ENCODE data around the gene CPA2.
"Not testable (repeated sequence)": the region's sequence is repeated elsewhere in the genome, so short reads cannot be mapped to it uniquely, and the experiment has no call there.

Gene CPA2

DNA sequence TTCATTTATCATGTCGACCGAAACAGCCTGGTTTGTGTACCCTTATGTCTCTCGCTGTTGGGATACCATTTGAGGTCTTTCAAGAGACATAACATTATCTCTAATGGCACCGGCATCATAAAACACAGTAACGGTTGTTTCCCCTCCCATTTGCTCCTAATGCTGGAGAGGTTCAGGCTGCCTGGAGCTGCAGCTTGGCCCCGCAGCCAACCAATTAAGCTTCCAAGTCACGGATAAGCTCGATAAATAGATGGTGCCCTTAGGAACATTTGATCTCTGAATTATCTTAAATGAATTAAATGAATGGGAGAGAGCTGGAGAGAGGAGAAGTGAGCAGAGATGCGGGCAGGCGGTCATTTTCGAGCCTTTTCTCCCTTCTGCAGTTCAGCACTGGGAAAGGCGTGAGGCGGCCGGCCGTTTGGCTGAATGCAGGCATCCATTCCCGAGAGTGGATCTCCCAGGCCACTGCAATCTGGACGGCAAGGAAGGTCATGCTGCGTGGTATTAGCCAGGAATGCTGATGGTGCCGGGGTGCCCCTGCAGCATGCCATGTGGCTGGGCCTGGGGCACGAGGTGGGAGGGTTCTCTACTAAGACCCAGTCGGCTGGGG is 38.9 kb downstream of the CPA2 start:
- no peak for DNase-seq (ENCODE audit: low spot score)
- TF ChIP-seq, protein P1, sequence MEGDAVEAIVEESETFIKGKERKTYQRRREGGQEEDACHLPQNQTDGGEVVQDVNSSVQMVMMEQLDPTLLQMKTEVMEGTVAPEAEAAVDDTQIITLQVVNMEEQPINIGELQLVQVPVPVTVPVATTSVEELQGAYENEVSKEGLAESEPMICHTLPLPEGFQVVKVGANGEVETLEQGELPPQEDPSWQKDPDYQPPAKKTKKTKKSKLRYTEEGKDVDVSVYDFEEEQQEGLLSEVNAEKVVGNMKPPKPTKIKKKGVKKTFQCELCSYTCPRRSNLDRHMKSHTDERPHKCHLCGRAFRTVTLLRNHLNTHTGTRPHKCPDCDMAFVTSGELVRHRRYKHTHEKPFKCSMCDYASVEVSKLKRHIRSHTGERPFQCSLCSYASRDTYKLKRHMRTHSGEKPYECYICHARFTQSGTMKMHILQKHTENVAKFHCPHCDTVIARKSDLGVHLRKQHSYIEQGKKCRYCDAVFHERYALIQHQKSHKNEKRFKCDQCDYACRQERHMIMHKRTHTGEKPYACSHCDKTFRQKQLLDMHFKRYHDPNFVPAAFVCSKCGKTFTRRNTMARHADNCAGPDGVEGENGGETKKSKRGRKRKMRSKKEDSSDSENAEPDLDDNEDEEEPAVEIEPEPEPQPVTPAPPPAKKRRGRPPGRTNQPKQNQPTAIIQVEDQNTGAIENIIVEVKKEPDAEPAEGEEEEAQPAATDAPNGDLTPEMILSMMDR (IDR thresholded peaks at IDR 0.05; ENCODE audit: extremely low read depth, insufficient read depth, missing control alignments), result no peak
- in situ Hi-C loops (cut with MboI; ENCODE audit: low pct_unique_long_range_greater_than_20kb, low sequenced_read_pairs, unreplicated experiment), result no loop called here

DNA sequence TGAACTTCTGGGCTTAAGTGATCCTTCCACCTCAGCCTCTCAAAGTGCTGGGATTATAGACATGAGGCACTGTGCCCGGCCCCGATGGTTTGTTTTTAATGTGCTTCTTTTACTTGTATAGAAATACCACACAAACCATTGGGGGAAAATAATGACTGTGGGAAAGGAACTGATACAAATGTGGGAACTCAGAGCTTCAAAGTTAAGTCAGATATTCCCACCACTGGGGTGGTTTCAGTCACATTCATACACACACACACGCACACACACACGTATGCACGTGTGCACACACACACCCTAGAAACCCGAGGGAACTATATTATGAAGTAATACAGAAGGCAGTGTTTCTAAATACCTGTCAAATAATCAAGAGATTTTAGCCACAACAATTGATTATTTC is 43.3 kb downstream of the CPA2 start:
- TF ChIP-seq, protein P1 (IDR thresholded peaks at IDR 0.05; ENCODE audit: extremely low read depth, insufficient read depth, missing control alignments), result no peak
- in situ Hi-C loops (cut with MboI; ENCODE audit: low pct_unique_long_range_greater_than_20kb, low sequenced_read_pairs, unreplicated experiment), result no loop called here

DNA sequence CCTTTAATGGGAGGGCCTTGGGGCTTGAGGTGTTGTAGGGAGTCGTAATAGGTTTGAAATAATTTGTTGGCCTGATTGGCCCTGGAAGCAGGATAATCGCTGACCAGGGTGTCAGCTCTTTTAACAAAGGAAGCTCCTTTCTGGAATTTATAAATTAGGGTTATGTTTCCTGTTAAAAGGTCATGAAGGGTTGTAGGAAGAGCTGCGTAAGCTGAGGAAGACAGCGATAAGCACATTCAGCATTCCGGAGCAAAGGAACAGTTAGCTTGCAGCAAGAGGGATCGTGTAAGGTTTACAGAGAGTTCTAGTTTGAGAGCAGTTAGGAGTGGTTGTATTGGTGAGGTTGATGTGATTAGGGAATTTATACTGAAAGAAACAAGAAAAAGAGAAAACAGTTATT is 47.6 kb downstream of the CPA2 start:
- no peak for DNase-seq (ENCODE audit: low spot score)
- in situ Hi-C loops (cut with MboI; ENCODE audit: low pct_unique_long_range_greater_than_20kb, low sequenced_read_pairs, unreplicated experiment), result no loop called here
- TF ChIP-seq, protein P1 (IDR thresholded peaks at IDR 0.05; ENCODE audit: extremely low read depth, insufficient read depth, missing control alignments), result no peak

More for the DNA sequence above, 43.3 kb downstream of the CPA2 start:
- peak; percentile 28 for DNase-seq (ENCODE audit: low spot score)

DNA sequence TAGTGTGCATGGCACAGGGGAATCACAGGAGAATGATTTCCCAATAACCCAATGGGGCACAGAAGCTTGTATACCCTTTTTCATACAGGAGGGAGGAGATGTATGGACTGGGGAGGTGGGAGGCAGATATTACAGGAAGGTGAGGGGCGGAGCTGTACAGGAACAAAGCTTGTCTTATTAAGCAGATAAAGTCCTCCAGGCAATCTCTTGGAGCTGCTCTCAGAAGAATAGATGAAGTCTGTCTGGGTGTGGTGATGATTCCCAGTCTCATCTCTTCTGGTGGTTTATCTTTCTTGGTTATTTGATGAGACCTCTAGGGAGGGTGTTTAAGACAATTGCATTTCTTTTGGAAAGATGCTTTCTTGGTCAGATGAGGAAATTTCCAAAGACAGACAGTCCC is 52.9 kb downstream of the CPA2 start:
- DNase-seq (ENCODE audit: low spot score), result no peak
- in situ Hi-C loops (cut with MboI; ENCODE audit: low pct_unique_long_range_greater_than_20kb, low sequenced_read_pairs, unreplicated experiment), result no loop called here
- TF ChIP-seq, protein P1 (IDR thresholded peaks at IDR 0.05; ENCODE audit: extremely low read depth, insufficient read depth, missing control alignments), result no peak

DNA sequence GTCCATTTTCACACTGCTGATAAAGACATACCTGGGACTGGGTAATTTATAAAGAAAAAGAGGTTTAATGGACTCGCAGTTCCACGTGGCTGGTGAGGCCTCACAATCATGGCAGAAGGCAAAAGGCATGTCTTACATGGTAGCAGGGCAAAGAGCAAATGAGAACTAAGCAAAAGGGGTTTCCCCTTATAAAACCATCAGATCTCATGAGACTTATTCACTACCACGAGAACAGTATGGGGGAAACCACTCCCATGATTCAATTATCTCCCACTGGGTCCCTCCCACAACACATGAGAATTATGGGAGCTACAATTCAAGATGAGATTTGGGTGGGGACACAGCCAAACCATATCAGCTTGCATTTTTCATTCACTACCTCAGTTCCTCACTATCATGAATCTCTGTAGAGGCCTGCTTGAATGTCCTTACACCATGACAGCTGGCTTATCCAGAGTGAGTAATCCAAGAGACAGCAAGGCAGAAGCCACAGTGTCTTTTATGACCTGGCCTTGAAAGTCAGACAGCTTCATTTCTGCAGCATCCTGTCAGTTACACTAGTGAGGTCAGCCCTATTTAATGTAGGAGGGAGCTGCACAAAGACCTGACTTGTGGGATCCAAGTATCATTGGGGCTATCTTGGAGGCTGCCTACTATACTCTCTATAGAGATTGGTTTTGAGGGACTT is 55.0 kb downstream of the CPA2 start:
- in situ Hi-C loops (cut with MboI; ENCODE audit: low pct_unique_long_range_greater_than_20kb, low sequenced_read_pairs, unreplicated experiment); DNase-seq (ENCODE audit: low spot score): not testable (repeated sequence)

DNA sequence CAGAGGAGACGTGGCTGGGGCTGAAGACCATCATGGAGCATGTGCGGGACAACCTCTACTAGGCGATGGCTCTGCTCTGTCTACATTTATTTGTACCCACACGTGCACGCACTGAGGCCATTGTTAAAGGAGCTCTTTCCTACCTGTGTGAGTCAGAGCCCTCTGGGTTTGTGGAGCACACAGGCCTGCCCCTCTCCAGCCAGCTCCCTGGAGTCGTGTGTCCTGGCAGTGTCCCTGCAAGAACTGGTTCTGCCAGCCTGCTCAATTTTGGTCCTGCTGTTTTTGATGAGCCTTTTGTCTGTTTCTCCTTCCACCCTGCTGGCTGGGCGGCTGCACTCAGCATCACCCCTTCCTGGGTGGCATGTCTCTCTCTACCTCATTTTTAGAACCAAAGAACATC is 56.0 kb downstream of the CPA2 start:
- in situ Hi-C loops (cut with MboI; ENCODE audit: low pct_unique_long_range_greater_than_20kb, low sequenced_read_pairs, unreplicated experiment), result no loop called here
- TF ChIP-seq, protein P1 (IDR thresholded peaks at IDR 0.05; ENCODE audit: extremely low read depth, insufficient read depth, missing control alignments), result no peak

DNA sequence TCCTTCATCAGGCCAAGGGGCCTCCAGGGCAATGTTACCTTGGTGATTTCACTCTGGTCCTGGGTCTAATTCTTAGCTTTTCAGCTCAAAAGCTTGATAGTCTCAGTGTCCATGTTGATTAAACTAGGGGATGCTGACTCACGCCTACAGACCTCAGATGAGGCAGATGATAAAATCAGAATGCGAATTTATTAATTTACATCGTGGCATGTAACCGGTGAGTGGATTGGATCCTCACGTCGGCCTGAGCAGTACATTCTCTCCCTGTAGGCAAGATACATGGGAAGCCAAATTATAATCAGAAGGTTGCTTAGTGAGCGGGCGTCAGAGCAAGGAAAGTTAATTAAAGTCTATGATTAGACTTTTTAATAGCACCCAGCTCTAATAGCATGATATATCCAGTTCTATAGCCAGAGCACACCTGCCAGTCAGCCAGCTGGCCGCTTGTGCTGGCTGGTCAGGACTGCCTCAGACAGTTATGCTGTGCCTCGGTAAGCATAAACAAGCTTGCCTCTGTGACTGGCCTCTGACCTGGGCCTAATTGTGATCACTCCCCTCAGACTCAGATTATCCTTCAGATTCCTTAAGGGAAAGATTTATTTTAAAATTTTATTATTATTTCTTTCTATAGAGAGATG is 57.8 kb downstream of the CPA2 start:
- TF ChIP-seq, protein P1 (IDR thresholded peaks at IDR 0.05; ENCODE audit: extremely low read depth, insufficient read depth, missing control alignments), result no peak
- in situ Hi-C loops (cut with MboI; ENCODE audit: low pct_unique_long_range_greater_than_20kb, low sequenced_read_pairs, unreplicated experiment), result no loop called here
- no peak for DNase-seq (ENCODE audit: low spot score)

More for the DNA sequence above, 56.0 kb downstream of the CPA2 start:
- no peak for DNase-seq (ENCODE audit: low spot score)

Measured in GM13977 (cell line).